Osteocyte (in vitro differentiated cells): ENCODE results near the gene DNAJB6. TPM values are rescaled to one million over a fixed set of nuclear protein-coding genes. Genes with fewer than 3 reads are reported as not detected.

Experiments
- DNase-seq: peaks from one replicate; pipeline ENCODE4 v3.0.0; 2021; ENCODE audit warnings: mixed read lengths; ENCODE audit not compliant: unreplicated experiment; ENCODE audit errors: extremely low spot score
- H3K27ac Mint-ChIP-seq: one replicate; pipeline ENCODE4 v1.8.0; 2021; ENCODE audit warnings: mild to moderate bottlenecking, mixed read lengths; ENCODE audit not compliant: unreplicated experiment
- H3K27me3 Mint-ChIP-seq: one replicate; pipeline ENCODE4 v1.8.0; 2021; ENCODE audit warnings: mixed read lengths; ENCODE audit not compliant: unreplicated experiment
- H3K36me3 Mint-ChIP-seq: one replicate; pipeline ENCODE4 v1.8.0; 2021; ENCODE audit warnings: mixed read lengths; ENCODE audit not compliant: unreplicated experiment
- H3K4me1 Mint-ChIP-seq: one replicate; pipeline ENCODE4 v1.8.0; 2021; ENCODE audit warnings: mixed read lengths; ENCODE audit not compliant: unreplicated experiment
- H3K4me3 Mint-ChIP-seq: one replicate; pipeline ENCODE4 v1.8.0; 2021; ENCODE audit warnings: mild to moderate bottlenecking, moderate library complexity, mixed read lengths; ENCODE audit not compliant: unreplicated experiment
- H3K9me3 Mint-ChIP-seq: one replicate; pipeline ENCODE4 v1.8.0; 2021; ENCODE audit warnings: mixed read lengths; ENCODE audit not compliant: unreplicated experiment
- CTCF ChIP-seq: fragments of 200-600 bp; sonication (generic); IDR thresholded peaks from 2 replicates; pipeline ENCODE4 v1.5.0; 2021; ENCODE audit warnings: antibody characterized with exemption, mild to moderate bottlenecking, moderate library complexity
- total RNA-seq: library from RNA; stranded (reverse); gene quantifications from 2 replicates; pipeline ENCODE4 v1.2.1, GENCODE V29; 2021

Gene DNAJB6
- total RNA-seq, 1 donor from 2014 or later, result 112 TPM

GRCh38 chr7:157434231-157434630, 97.4 kb downstream of the DNAJB6 start:
- Mint-ChIP-seq H3K4me3 (no peak overlapping the region), H3K27me3 (peaks cover 5% of the 10 kb centered on the region), H3K36me3 (no peaks in the 10 kb centered on the region), H3K27ac (no peak overlapping the region), H3K4me1 (peaks cover 8% of the 10 kb centered on the region), H3K9me3 (no peaks in the 10 kb centered on the region)
- no peak for TF ChIP-seq CTCF
- no peak for DNase-seq

- Mint-ChIP-seq H3K4me1 (peaks cover 8% of the 10 kb centered on the region), H3K36me3 (no peaks in the 10 kb centered on the region), H3K27ac (no peak overlapping the region), H3K9me3 (peaks cover under 1% of the 10 kb centered on the region), H3K27me3 (peaks cover 5% of the 10 kb centered on the region), H3K4me3 (no peak overlapping the region)
- no peak for TF ChIP-seq CTCF
- no peak for DNase-seq
Observed at GRCh38 chr7:157434701-157435100, 97.9 kb downstream of the DNAJB6 start.

- no peak for TF ChIP-seq CTCF
- Mint-ChIP-seq H3K4me1 (peaks cover 8% of the 10 kb centered on the region), H3K36me3 (no peaks in the 10 kb centered on the region), H3K27ac (no peak overlapping the region), H3K27me3 (peaks cover 5% of the 10 kb centered on the region), H3K4me3 (no peak overlapping the region), H3K9me3 (peaks cover 8% of the 10 kb centered on the region)
- DNase-seq, result no peak
Observed at GRCh38 chr7:157436076-157436475, 99.3 kb downstream of the DNAJB6 start.

- Mint-ChIP-seq H3K4me1 (peaks cover 8% of the 10 kb centered on the region), H3K27ac (no peak overlapping the region), H3K27me3 (peaks cover 5% of the 10 kb centered on the region), H3K4me3 (no peak overlapping the region), H3K9me3 (peaks cover 8% of the 10 kb centered on the region), H3K36me3 (no peaks in the 10 kb centered on the region)
- no peak for DNase-seq
- TF ChIP-seq CTCF, result no peak
Observed at GRCh38 chr7:157436763-157437480, 100.1 kb downstream of the DNAJB6 start.

- Mint-ChIP-seq H3K4me1 (peaks cover 5% of the 10 kb centered on the region), H3K27ac (no peak overlapping the region), H3K4me3 (no peak overlapping the region), H3K36me3 (no peaks in the 10 kb centered on the region), H3K9me3 (peaks cover 8% of the 10 kb centered on the region), H3K27me3 (peaks cover 5% of the 10 kb centered on the region)
- peak; percentile 44 for DNase-seq
- TF ChIP-seq CTCF, result no peak
Observed at GRCh38 chr7:157437519-157438061, 100.8 kb downstream of the DNAJB6 start.
